HepG2 (cell line): ENCODE measurements around the gene KLK11. TPM values are rescaled to one million over a fixed set of nuclear protein-coding genes. Genes with fewer than 3 reads are reported as not detected.

ENCODE experiments used
- ATAC-seq: fragments of 200-7000 bp; cut with Tn5 transposase; 3 replicates; pipeline ENCODE4 v1.9.1; 2020; ENCODE audit warnings: mild to moderate bottlenecking, moderate library complexity
- BruUV-seq: library from RNA; stranded (reverse); fragments of 400-500 nt; replicated peaks from 2 replicates; lab custom pipeline; 2021; lab: Mats Ljungman, UMichigan
- CTCF ChIA-PET: fragments of 300-600 bp; formaldehyde crosslinking; extraction: SDS; loops from one replicate; lab custom pipeline; 2021; ENCODE audit warnings: low total read pairs, inconsistent platforms, low intra/inter-chr PET ratio; lab: Yijun Ruan, JAX
- POLR2A ChIA-PET: fragments of 350-600 bp; sonication (Branson Sonifier 250); formaldehyde crosslinking; loops from one replicate; lab custom pipeline; 2020; ENCODE audit warnings: antibody characterized with exemption, inconsistent platforms; lab: Yijun Ruan, JAX
- DNase-seq: peaks from one replicate; pipeline ENCODE4 v3.0.0-alpha.2; 2015; ENCODE audit warnings: low spot score
- FAIRE-seq: peaks from 3 replicates; lab custom pipeline; 2011; peaks lifted over from hg19 to GRCh38; lab: Jason Lieb, UNC
- H2AFZ ChIP-seq: one replicate; pipeline ENCODE4 v1.6.1; 2011; ENCODE audit warnings: low read length, inconsistent platforms
- H3K27ac ChIP-seq: fragments of 300-600 bp; 3 replicates; pipeline ENCODE4 v1.8.0; 2011; ENCODE audit warnings: mixed run types, mild to moderate bottlenecking, mixed read lengths, low read length, inconsistent platforms; ENCODE audit not compliant: insufficient read depth; ENCODE audit errors: extremely low read length
- H3K27me3 ChIP-seq, 2 experiments: fragments of 200-600 bp in 1 of 2; 2 replicates in 1 of 2; 3 replicates in 1 of 2; pipeline versions ENCODE4 v1.6.0 to v1.8.0; 2011; ENCODE audit warnings: low read length in 2 of 2, mild to moderate bottlenecking in 2 of 2, moderate library complexity in 2 of 2, inconsistent platforms in 1 of 2; ENCODE audit not compliant: insufficient read depth in 2 of 2, control insufficient read depth in 1 of 2
- H3K36me3 ChIP-seq, 2 experiments: fragments of 200-600 bp in 1 of 2; replicated peaks in 1 of 2; 2 replicates in 1 of 2; 3 replicates in 1 of 2; pipeline versions ENCODE4 v1.5.1 to v1.8.0; 2011; ENCODE audit warnings: low read length in 2 of 2, inconsistent platforms in 1 of 2; ENCODE audit not compliant: insufficient read depth in 2 of 2, control insufficient read depth in 1 of 2
- H3K4me1 ChIP-seq: 2 replicates; pipeline ENCODE4 v1.5.1; 2012; ENCODE audit warnings: low read length, inconsistent platforms; ENCODE audit not compliant: insufficient read depth
- H3K4me2 ChIP-seq: 2 replicates; pipeline ENCODE4 v1.6.0; 2011; ENCODE audit warnings: low read depth, low read length, inconsistent platforms
- H3K4me3 ChIP-seq, 3 experiments: fragments of 200-600 bp in 1 of 3; sonication (generic), shearing (Covaris generic) in 1 of 3; replicated peaks in 1 of 3; 2 replicates each; pipeline ENCODE4 v1.5.1; 2011 to 2016; ENCODE audit warnings: low read length in 3 of 3, inconsistent platforms in 2 of 3, low read depth in 2 of 3, mild to moderate bottlenecking in 2 of 3, control low read depth in 1 of 3, mixed read lengths in 1 of 3; ENCODE audit not compliant: insufficient read depth in 1 of 3
- H3K79me2 ChIP-seq: one replicate; pipeline ENCODE4 v1.6.1; 2011; ENCODE audit warnings: low read length, inconsistent platforms; ENCODE audit not compliant: insufficient read depth
- H3K9ac ChIP-seq: 2 replicates; pipeline ENCODE4 v1.6.0; 2011; ENCODE audit warnings: mild to moderate bottlenecking, low read depth, low read length, inconsistent platforms; ENCODE audit not compliant: insufficient read depth
- H3K9me3 ChIP-seq: 2 replicates; pipeline ENCODE4 v1.5.1; 2012; ENCODE audit warnings: mild to moderate bottlenecking, low read length
- H4K20me1 ChIP-seq: 2 replicates; pipeline ENCODE4 v1.6.0; 2011; ENCODE audit warnings: inconsistent platforms, mild to moderate bottlenecking, low read length, moderate library complexity; ENCODE audit not compliant: insufficient read depth
- AHDC1 ChIP-seq: sonication (generic); formaldehyde crosslinking; IDR thresholded peaks from 2 replicates; pipeline ENCODE4 v1.5.1; 2020; ENCODE audit warnings: mild to moderate bottlenecking, missing genetic modification reagents, borderline replicate concordance
- ARHGAP35 ChIP-seq: sonication (generic); formaldehyde crosslinking; IDR thresholded peaks from 2 replicates; pipeline ENCODE4 v1.9.0; 2022; ENCODE audit warnings: mild to moderate bottlenecking, inconsistent platforms, moderate library complexity, missing genetic modification reagents, borderline replicate concordance
- ARID2 ChIP-seq: sonication (generic); formaldehyde crosslinking; IDR thresholded peaks from 2 replicates; pipeline ENCODE4 v1.8.1; 2022; ENCODE audit warnings: mild to moderate bottlenecking, missing genetic modification reagents, borderline replicate concordance
- HNF4G ChIP-seq, 2 experiments: sonication (generic) in 1 of 2; formaldehyde crosslinking in 1 of 2; IDR thresholded peaks; 2 replicates each; pipeline versions ENCODE4 v1.4.0 to v1.6.1; 2011 to 2020; ENCODE audit warnings: borderline replicate concordance in 2 of 2, low read depth in 2 of 2, mild to moderate bottlenecking in 2 of 2, low read length in 1 of 2, missing genetic modification reagents in 1 of 2, moderate library complexity in 1 of 2
- PHF8 ChIP-seq: sonication (generic); formaldehyde crosslinking; IDR thresholded peaks from 2 replicates; pipeline ENCODE4 v1.5.0; 2020; ENCODE audit warnings: missing genetic modification reagents
- PREB ChIP-seq: sonication (generic); formaldehyde crosslinking; IDR thresholded peaks from 2 replicates; pipeline ENCODE4 v1.4.0; 2020; ENCODE audit warnings: missing genetic modification reagents
- TCF12 ChIP-seq, 2 experiments: fragments of 450-650 bp in 1 of 2; sonication (generic) in 1 of 2; formaldehyde crosslinking in 1 of 2; IDR thresholded peaks; 2 replicates each; pipeline versions ENCODE4 v1.6.1 to v1.8.0; 2017 to 2022; ENCODE audit warnings: antibody characterized with exemption in 1 of 2, mild to moderate bottlenecking in 1 of 2, missing genetic modification reagents in 1 of 2, moderate library complexity in 1 of 2
- XBP1 ChIP-seq: sonication (generic); formaldehyde crosslinking; IDR thresholded peaks from 2 replicates; pipeline ENCODE4 v1.5.0; 2020; ENCODE audit warnings: missing genetic modification reagents
- ZEB1 ChIP-seq: IDR thresholded peaks from 2 replicates; pipeline ENCODE4 v1.6.1; 2012; ENCODE audit warnings: mild to moderate bottlenecking, low read depth, inconsistent platforms; ENCODE audit not compliant: insufficient replicate concordance
- ZFY ChIP-seq: sonication (generic); formaldehyde crosslinking; IDR thresholded peaks from 2 replicates; pipeline ENCODE4 v1.4.0; 2020; ENCODE audit warnings: missing genetic modification reagents
- ZNF296 ChIP-seq: sonication (generic); formaldehyde crosslinking; conservative IDR thresholded peaks from 2 replicates; pipeline ENCODE4 v1.5.0; 2020; ENCODE audit warnings: mild to moderate bottlenecking, missing genetic modification reagents
- ZNF354B ChIP-seq: sonication (generic); formaldehyde crosslinking; IDR thresholded peaks from 2 replicates; pipeline ENCODE4 v1.8.0; 2022; ENCODE audit warnings: mild to moderate bottlenecking, missing genetic modification reagents
- ZNF367 ChIP-seq: sonication (generic); formaldehyde crosslinking; IDR thresholded peaks from 2 replicates; pipeline ENCODE4 v1.4.0; 2020; ENCODE audit warnings: missing genetic modification reagents, borderline replicate concordance
- ZNF629 ChIP-seq: sonication (generic); formaldehyde crosslinking; conservative IDR thresholded peaks from 2 replicates; pipeline ENCODE4 v1.5.0; 2020; ENCODE audit warnings: missing genetic modification reagents
- ZNF790 ChIP-seq: sonication (generic); formaldehyde crosslinking; IDR thresholded peaks from 2 replicates; pipeline ENCODE4 v1.8.0; 2022; ENCODE audit warnings: missing genetic modification reagents, mild to moderate bottlenecking, borderline replicate concordance
- WGBS: methylation state at CpG from one replicate; pipeline ENCODE4 v1.1.6; 2017; ENCODE audit warnings: low lambda C conversion rate; 5-methylcytosine and 5-hydroxymethylcytosine counted together
- in situ Hi-C: cut with HindIII; loops from 2 replicates; pipeline ENCODE4 v1.10.0; 2017; ENCODE audit warnings: low pct_unique_long_range_greater_than_20kb; ENCODE audit not compliant: extremely low pct_ligation_motif_present
- intact Hi-C: fragments of 100-400 bp; cut with micrococcal nuclease; formaldehyde crosslinking; loops from one replicate; pipeline ENCODE4 v1.10.0; 2022; ENCODE audit not compliant: unreplicated experiment
- polyA plus RNA-seq, 8 experiments: library from polyadenylated mRNA; depleted of rRNA in 3 of 8; stranded (reverse) in 7 of 8; unstranded in 1 of 8; fragments of >200 nt; fragmentation: Illumina TruSeq in 4 of 8; extraction: Trizol in 4 of 8; gene quantifications; 2 replicates each; pipeline versions ENCODE4 v1.2.1 to v1.2.3, GENCODE V29; 2011 to 2016; ENCODE audit warnings: low read depth in 4 of 8, missing spikeins in 1 of 8, mixed read lengths in 1 of 8; ENCODE audit not compliant: insufficient read depth in 1 of 8
- total RNA-seq, 5 experiments: library from RNA; depleted of rRNA; stranded (reverse); fragments of >200 nt; fragmentation: Illumina TruSeq; extraction: Trizol; gene quantifications; 2 replicates each; pipeline ENCODE4 v1.2.3, GENCODE V29; 2016; ENCODE audit warnings: low read depth in 1 of 5
- TF ChIP-seq, protein P1 (sequence below): sonication (generic); formaldehyde crosslinking; IDR thresholded peaks from 2 replicates; pipeline ENCODE4 v1.5.0; 2020; ENCODE audit warnings: missing genetic modification reagents

Gene KLK11
- total and polyA plus RNA-seq, 2 of the 13 experiments (the other 11 are each of a cell fraction or from before 2014, with no cell fraction given), result not detected

- WGBS, result 17% methylated on average over 16 of the region's 16 CpGs
- H3K9me3 ChIP-seq, result no peaks in the 10 kb centered on the region
- H2AFZ ChIP-seq, result no peak overlapping the region
- no peak for DNase-seq
- intact Hi-C loops (no loop called here), in situ Hi-C loops (no loop called here)
- POLR2A ChIA-PET, result no interaction called here
- CTCF ChIA-PET, result no interaction called here
- FAIRE-seq, result no peak
- no peak overlapping the region for H3K9ac ChIP-seq
- no peaks in the 10 kb centered on the region for H4K20me1 ChIP-seq
- peaks cover 3 to 11% of the 10 kb centered on the region in 2 experiments; a peak in 4 of 5 replicates for H3K27me3 ChIP-seq
- no peak overlapping the region for H3K27ac ChIP-seq
- BruUV-seq, result no TSS peak
- H3K4me2 ChIP-seq, result no peak overlapping the region
- H3K79me2 ChIP-seq, result no peaks in the 10 kb centered on the region
- no peak for ATAC-seq
- no peak overlapping the region for H3K4me3 ChIP-seq
- no peaks in the 10 kb centered on the region for H3K4me1 ChIP-seq
- H3K36me3 ChIP-seq, result no peaks in the 10 kb centered on the region
- TF ChIP-seq ZFY (CRISPR knock-in tag) (no peak), AHDC1 (CRISPR knock-in tag) (no peak), ARID2 (CRISPR knock-in tag) (no peak), ARHGAP35 (no peak), HNF4G (IDR thresholded peaks at IDR 0.05; ENCODE audit: borderline replicate concordance, low read depth, low read length) (no peak), HNF4G (CRISPR knock-in tag; IDR thresholded peaks at IDR 0.05; ENCODE audit: borderline replicate concordance, low read depth) (no peak), XBP1 (CRISPR knock-in tag) (no peak), PREB (CRISPR knock-in tag) (no peak), ZEB1 (no peak), ZNF354B (CRISPR knock-in tag) (no peak), PHF8 (CRISPR knock-in tag) (no peak), ZNF790 (CRISPR knock-in tag) (no peak), ZNF296 (no peak), ZNF629 (CRISPR knock-in tag) (no peak), TCF12 (IDR thresholded peaks at IDR 0.05) (no peak), TCF12 (CRISPR knock-in tag; IDR thresholded peaks at IDR 0.05) (no peak), ZNF367 (CRISPR knock-in tag) (no peak)
- TF ChIP-seq, protein P1, sequence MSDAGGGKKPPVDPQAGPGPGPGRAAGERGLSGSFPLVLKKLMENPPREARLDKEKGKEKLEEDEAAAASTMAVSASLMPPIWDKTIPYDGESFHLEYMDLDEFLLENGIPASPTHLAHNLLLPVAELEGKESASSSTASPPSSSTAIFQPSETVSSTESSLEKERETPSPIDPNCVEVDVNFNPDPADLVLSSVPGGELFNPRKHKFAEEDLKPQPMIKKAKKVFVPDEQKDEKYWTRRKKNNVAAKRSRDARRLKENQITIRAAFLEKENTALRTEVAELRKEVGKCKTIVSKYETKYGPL (CRISPR knock-in tag), result no peak
Measured at GRCh38 chr19:51000981-51001380, 25.4 kb downstream of the KLK11 start.
